Tongue (tissue), 2 donors: ENCODE data around the gene TAF4. TPM values are rescaled to one million over a fixed set of nuclear protein-coding genes. Genes with fewer than 3 reads are reported as not detected.
"Not testable (repeated sequence)": the region's sequence is repeated elsewhere in the genome, so short reads cannot be mapped to it uniquely, and the experiment has no call there.

Source experiments
- DNase-seq: peaks from one replicate; pipeline ENCODE4 v3.0.0-alpha.2; 2015
- total RNA-seq: library from RNA; depleted of rRNA; stranded (reverse); fragments of >200 nt; gene quantifications from one replicate; pipeline ENCODE4 v1.2.3, GENCODE V29; 2014

The TAF4 gene
- 18.5 TPM for total RNA-seq

- DNase-seq: peak; percentile 92
These were observed at the start of gene TAF4 for GRCh38 chr20:62065674-62066338. TAF4 (minus strand) TSS chr20:62065881; CDS start chr20:62065810, 71 bp downstream.

- no peak for DNase-seq
These were observed 49.2 kb upstream of the TAF4 start for GRCh38 chr20:62114894-62115293.

GRCh38 chr20:62112368-62112767 lies 46.7 kb upstream of the TAF4 start:
- DNase-seq: no peak

GRCh38 chr20:62111148-62111547 lies 45.5 kb upstream of the TAF4 start:
- DNase-seq: no peak

GRCh38 chr20:62105592-62105991 lies 39.9 kb upstream of the TAF4 start:
- DNase-seq: no peak

- DNase-seq: no peak
These were observed 39.2 kb upstream of the TAF4 start for GRCh38 chr20:62104791-62105345.

GRCh38 chr20:62104234-62104789 lies 38.6 kb upstream of the TAF4 start:
- no peak for DNase-seq

GRCh38 chr20:62103508-62104233 lies 38.0 kb upstream of the TAF4 start:
- no peak for DNase-seq

GRCh38 chr20:62101078-62101477 lies 35.4 kb upstream of the TAF4 start:
- DNase-seq: no peak

- DNase-seq: peak; percentile 3
These were observed 32.3 kb upstream of the TAF4 start for GRCh38 chr20:62097881-62098407.

- DNase-seq: no peak
These were observed 31.0 kb upstream of the TAF4 start for GRCh38 chr20:62096421-62097380.

GRCh38 chr20:62089393-62089792 lies 23.7 kb upstream of the TAF4 start:
- DNase-seq: no peak

GRCh38 chr20:62088258-62089127 lies 22.8 kb upstream of the TAF4 start:
- DNase-seq: no peak

- DNase-seq: no peak
These were observed 22.0 kb upstream of the TAF4 start for GRCh38 chr20:62087632-62088031.

- peak; percentile 45 for DNase-seq
These were observed 21.5 kb upstream of the TAF4 start for GRCh38 chr20:62087227-62087626.

GRCh38 chr20:62085206-62085605 lies 19.5 kb upstream of the TAF4 start:
- no peak for DNase-seq

- DNase-seq: not testable (repeated sequence)
These were observed 18.5 kb upstream of the TAF4 start for GRCh38 chr20:62084224-62084623.

GRCh38 chr20:62083312-62083711 lies 17.6 kb upstream of the TAF4 start:
- DNase-seq: no peak

- DNase-seq: peak; percentile 86
These were observed 14.7 kb upstream of the TAF4 start for GRCh38 chr20:62080249-62080990.

- DNase-seq: no peak
These were observed 13.5 kb upstream of the TAF4 start for GRCh38 chr20:62079166-62079565.
